Sigmoid colon (tissue), 7 donors: ENCODE results near the gene GDPD5. TPM values are rescaled to one million over a fixed set of nuclear protein-coding genes. Genes with fewer than 3 reads are reported as not detected.
A peak's percentile ranks its signal among the peaks of the same experiment; 100 is the strongest.

Experiments used
- DNase-seq: peaks from one replicate; pipeline ENCODE4 v3.0.0-alpha.2; 2019
- H3K27ac ChIP-seq, 4 donors: fragments of 200-600 bp; sonication (generic); one replicate each; pipeline ENCODE4 v1.5.1; 2016 to 2019; ENCODE audit warnings: mild to moderate bottlenecking in 1 of 4
- H3K27me3 ChIP-seq, 3 donors: fragments of 200-600 bp; sonication (generic); one replicate each; pipeline ENCODE4 v1.5.1; 2019; ENCODE audit warnings: mild to moderate bottlenecking in 1 of 3
- H3K36me3 ChIP-seq, 4 donors: fragments of 200-600 bp; sonication (generic); one replicate each; pipeline ENCODE4 v1.5.1; 2016 to 2019
- H3K4me1 ChIP-seq, 4 donors: fragments of 200-600 bp; sonication (generic); one replicate each; pipeline ENCODE4 v1.5.1; 2017 to 2019
- H3K4me3 ChIP-seq, 4 donors: fragments of 200-600 bp; sonication (generic); one replicate each; pipeline ENCODE4 v1.5.1; 2017 to 2019; ENCODE audit warnings: mild to moderate bottlenecking in 2 of 4, moderate library complexity in 1 of 4
- H3K9me3 ChIP-seq, 4 donors: fragments of 200-600 bp in 3 of 4; sonication (generic) in 3 of 4; one replicate each; pipeline versions ENCODE4 v1.5.1 to v1.6.1; 2013 to 2019
- CTCF ChIP-seq, 4 experiments: fragments of 450-650 bp in 3 of 4; fragments of 200-600 bp in 1 of 4; IDR thresholded peaks; one replicate each; pipeline ENCODE4 v1.5.1; 2016 to 2019; ENCODE audit warnings: antibody characterized with exemption in 4 of 4, mild to moderate bottlenecking in 3 of 4, moderate library complexity in 2 of 4
- EP300 ChIP-seq, 4 donors: sonication (generic); formaldehyde crosslinking; IDR thresholded peaks; one replicate each; pipeline ENCODE4 v1.6.1; 2017; ENCODE audit warnings: antibody characterized with exemption in 4 of 4
- POLR2A ChIP-seq, 2 donors: fragments of 450-650 bp; IDR thresholded peaks; one replicate each; pipeline ENCODE4 v1.6.1; 2016; ENCODE audit warnings: antibody characterized with exemption in 2 of 2, mild to moderate bottlenecking in 2 of 2, moderate library complexity in 2 of 2
- POLR2AphosphoS5 ChIP-seq, 4 donors: sonication (generic); formaldehyde crosslinking; IDR thresholded peaks; one replicate each; pipeline ENCODE4 v1.6.1; 2017; ENCODE audit warnings: antibody characterized with exemption in 4 of 4
- WGBS, 2 donors: extraction: QIAGEN DNeasy Blood & Tissue Kit; methylation state at CpG; one replicate each; pipeline ENCODE4 v1.1.7; 2013; 5-methylcytosine and 5-hydroxymethylcytosine counted together
- intact Hi-C: fragments of 100-400 bp; cut with DNase I; formaldehyde crosslinking; loops from one replicate; pipeline ENCODE4 v1.15.1; 2023
- polyA plus RNA-seq, 3 donors: library from polyadenylated mRNA; stranded (reverse); fragments of 200-250 nt; gene quantifications; one replicate each; pipeline ENCODE4 v1.2.3, GENCODE V29; 2013
- total RNA-seq, 4 donors: library from RNA; depleted of rRNA; stranded (reverse); fragments of >200 nt; gene quantifications; one replicate each; pipeline ENCODE4 v1.1.0, GENCODE V29; 2016
- donor health status: healthy with polysubstance abuse.
- donor health status: Bipolar disorder and iron deficiency.
- donor health status: healthy.

The GDPD5 gene
- total and polyA plus RNA-seq, 7 donors, result 2.4 to 8.1 (median 5.8) TPM; not detected in 1

DNA sequence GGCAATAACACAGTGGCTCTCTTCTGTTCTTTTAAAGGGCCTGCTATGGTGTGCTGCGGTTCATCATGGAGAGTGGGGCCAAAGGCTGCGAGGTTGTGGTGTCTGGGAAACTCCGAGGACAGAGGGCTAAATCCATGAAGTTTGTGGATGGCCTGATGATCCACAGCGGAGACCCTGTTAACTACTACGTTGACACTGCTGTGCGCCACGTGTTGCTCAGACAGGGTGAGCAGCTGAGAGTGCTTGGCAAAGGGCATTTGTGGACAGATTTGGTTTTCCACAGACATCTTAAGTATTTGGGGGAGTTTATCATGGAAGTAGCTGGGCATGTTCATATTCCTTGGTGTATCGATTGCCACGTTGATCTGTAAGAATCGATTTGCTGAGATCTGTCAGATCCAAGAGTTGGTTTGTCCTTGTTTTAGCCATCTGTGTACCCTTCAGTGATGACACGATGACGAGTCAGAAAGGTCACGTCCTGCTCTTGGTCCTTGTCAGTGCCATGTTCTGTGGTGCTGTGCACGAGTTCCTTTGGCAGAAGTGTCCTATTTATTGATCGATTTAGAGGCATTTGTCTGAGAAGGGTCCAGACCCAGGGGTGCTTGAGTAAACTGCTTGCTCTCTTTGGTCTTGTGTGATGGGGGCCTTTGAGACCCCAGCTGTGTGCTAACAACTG, 121.6 kb downstream of the GDPD5 start:
- Histone ChIP-seq H3K9me3 (no peaks in the 10 kb centered on the region), H3K27me3 (no peaks in the 10 kb centered on the region), H3K36me3 (peaks cover 0 to 76% (median 47%) of the 10 kb centered on the region in 4 donors), H3K4me1 (peaks cover 0 to 31% (median 23%) of the 10 kb centered on the region in 4 donors), H3K4me3 (no peak overlapping the region), H3K27ac (no peak overlapping the region)
- no peak for DNase-seq
- WGBS, 2 donors, result 79 to 89% methylated on average over 15 of the region's 15 CpGs
- intact Hi-C loops, result no loop called here
- TF ChIP-seq EP300 (IDR thresholded peaks at IDR 0.05) (no peak), POLR2AphosphoS5 (IDR thresholded peaks at IDR 0.05) (no peak), CTCF (IDR thresholded peaks at IDR 0.05) (no peak)

GRCh38 chr11:75403037-75403436, 122.7 kb downstream of the GDPD5 start:
- intact Hi-C loops, result no loop called here
- H3K4me1 ChIP-seq, result peaks cover 0 to 31% (median 23%) of the 10 kb centered on the region in 4 donors
- H3K27me3 ChIP-seq, result no peaks in the 10 kb centered on the region
- TF ChIP-seq CTCF (IDR thresholded peaks at IDR 0.05) (no peak), EP300 (IDR thresholded peaks at IDR 0.05) (no peak), POLR2A (IDR thresholded peaks at IDR 0.05) (no peak), POLR2AphosphoS5 (IDR thresholded peaks at IDR 0.05) (no peak)
- peaks cover 0 to 66% (median 45%) of the 10 kb centered on the region in 4 donors for H3K36me3 ChIP-seq
- H3K27ac ChIP-seq, result no peak overlapping the region
- DNase-seq, result no peak
- no peak overlapping the region for H3K4me3 ChIP-seq
- no peaks in the 10 kb centered on the region for H3K9me3 ChIP-seq
- whole genome bisulfite sequencing, 2 donors, result 71 to 81% methylated on average over 1 of the region's 1 CpG

GRCh38 chr11:75402002-75402773, 123.6 kb downstream of the GDPD5 start:
- Histone ChIP-seq H3K4me3 (no peak overlapping the region), H3K9me3 (no peaks in the 10 kb centered on the region), H3K27ac (no peak overlapping the region), H3K4me1 (peaks cover 0 to 31% (median 23%) of the 10 kb centered on the region in 4 donors), H3K36me3 (peaks cover 0 to 65% (median 45%) of the 10 kb centered on the region in 4 donors), H3K27me3 (no peaks in the 10 kb centered on the region)
- intact Hi-C loops, result no loop called here
- TF ChIP-seq EP300 (IDR thresholded peaks at IDR 0.05) (no peak), CTCF (IDR thresholded peaks at IDR 0.05) (no peak), POLR2A (IDR thresholded peaks at IDR 0.05) (no peak), POLR2AphosphoS5 (IDR thresholded peaks at IDR 0.05) (no peak)
- DNase-seq, result no peak
- 81 to 86% methylated on average over 10 of the region's 10 CpGs for whole genome bisulfite sequencing, 2 donors

- Histone ChIP-seq H3K4me1 (peaks cover 0 to 31% (median 23%) of the 10 kb centered on the region in 4 donors), H3K36me3 (peaks cover 0 to 46% (median 36%) of the 10 kb centered on the region in 4 donors), H3K4me3 (peak overlapping the region; percentile 51 to 72 (median 66)), H3K27ac (peak overlapping the region; percentile 86 to 91 (median 90)), H3K9me3 (no peaks in the 10 kb centered on the region), H3K27me3 (no peaks in the 10 kb centered on the region)
- WGBS, 2 donors, result 2 to 10% methylated on average over 11 of the region's 11 CpGs
- no peak for DNase-seq
- TF ChIP-seq CTCF (IDR thresholded peaks at IDR 0.05) (no peak), EP300 (IDR thresholded peaks at IDR 0.05) (no peak), POLR2A (IDR thresholded peaks at IDR 0.05) (no peak), POLR2AphosphoS5 (IDR thresholded peaks at IDR 0.05) (no peak)
- intact Hi-C loops, result no loop called here
These were observed 125.4 kb downstream of the GDPD5 start for GRCh38 chr11:75400146-75400865.
